ENCODE results near the gene C10orf90. TPM values are rescaled to one million over a fixed set of nuclear protein-coding genes. Genes with fewer than 3 reads are reported as not detected.

C10orf90 gene
- total and polyA plus RNA-seq, 2 donors = 0.27 to 0.38 TPM

- peaks cover 0 to 2% of the 10 kb centered on the region in 2 donors for H3K27me3 ChIP-seq (ENCODE audit: control insufficient read depth in 2 of 2, insufficient read depth in 1 of 2, low read length in 1 of 2)
- H3K4me1 ChIP-seq (ENCODE audit: control insufficient read depth in 2 of 2, insufficient read depth in 2 of 2, low read length in 2 of 2) = no peaks in the 10 kb centered on the region
- H3K4me3 ChIP-seq (ENCODE audit: low read length in 2 of 2) = no peak overlapping the region
- H3K9me3 ChIP-seq (ENCODE audit: control insufficient read depth in 2 of 2, insufficient read depth in 1 of 2, low read length in 1 of 2) = no peaks in the 10 kb centered on the region
- DNase-seq (ENCODE audit: low read depth in 6 of 9, low spot score in 9 of 9) = no peak
- no peaks in the 10 kb centered on the region for H3K36me3 ChIP-seq (ENCODE audit: control insufficient read depth in 2 of 2, insufficient read depth in 2 of 2, low read length in 1 of 2)
- H3K27ac ChIP-seq (ENCODE audit: low read depth in 1 of 2, low read length in 1 of 2) = no peak overlapping the region
- WGBS = 83% methylated on average over 1 of the region's 1 CpG
These were observed 189.3 kb downstream of the C10orf90 start for GRCh38 chr10:126481181-126481580.

- H3K9me3 ChIP-seq (ENCODE audit: control insufficient read depth in 2 of 2, insufficient read depth in 1 of 2, low read length in 1 of 2) = no peaks in the 10 kb centered on the region
- no peak for DNase-seq (ENCODE audit: low read depth in 6 of 9, low spot score in 9 of 9)
- no peaks in the 10 kb centered on the region for H3K36me3 ChIP-seq (ENCODE audit: control insufficient read depth in 2 of 2, insufficient read depth in 2 of 2, low read length in 1 of 2)
- no peak overlapping the region for H3K4me3 ChIP-seq (ENCODE audit: low read length in 2 of 2)
- WGBS = 79% methylated on average over 3 of the region's 3 CpGs
- H3K27me3 ChIP-seq (ENCODE audit: control insufficient read depth in 2 of 2, insufficient read depth in 1 of 2, low read length in 1 of 2) = peaks cover 0 to 4% of the 10 kb centered on the region in 2 donors
- no peak overlapping the region for H3K27ac ChIP-seq (ENCODE audit: low read depth in 1 of 2, low read length in 1 of 2)
- no peaks in the 10 kb centered on the region for H3K4me1 ChIP-seq (ENCODE audit: control insufficient read depth in 2 of 2, insufficient read depth in 2 of 2, low read length in 2 of 2)
These were observed 189.8 kb downstream of the C10orf90 start for GRCh38 chr10:126480648-126481047.

- 95% methylated on average over 7 of the region's 7 CpGs for WGBS
- no peak overlapping the region for H3K27ac ChIP-seq (ENCODE audit: low read depth in 1 of 2, low read length in 1 of 2)
- no peak for DNase-seq (ENCODE audit: low read depth in 6 of 9, low spot score in 9 of 9)
These were observed 191.1 kb downstream of the C10orf90 start for GRCh38 chr10:126479280-126479895.

GRCh38 chr10:126478546-126478945 lies 191.9 kb downstream of the C10orf90 start:
- DNase-seq (ENCODE audit: low read depth in 6 of 9, low spot score in 9 of 9) = no peak
- peaks cover 0 to 4% of the 10 kb centered on the region in 2 donors for H3K27me3 ChIP-seq (ENCODE audit: control insufficient read depth in 2 of 2, insufficient read depth in 1 of 2, low read length in 1 of 2)
- H3K36me3 ChIP-seq (ENCODE audit: control insufficient read depth in 2 of 2, insufficient read depth in 2 of 2, low read length in 1 of 2) = no peaks in the 10 kb centered on the region
- no peak overlapping the region for H3K4me3 ChIP-seq (ENCODE audit: low read length in 2 of 2)
- 75% methylated on average over 6 of the region's 6 CpGs for WGBS
- no peak overlapping the region for H3K27ac ChIP-seq (ENCODE audit: low read depth in 1 of 2, low read length in 1 of 2)
- H3K4me1 ChIP-seq (ENCODE audit: control insufficient read depth in 2 of 2, insufficient read depth in 2 of 2, low read length in 2 of 2) = no peaks in the 10 kb centered on the region
- H3K9me3 ChIP-seq (ENCODE audit: control insufficient read depth in 2 of 2, insufficient read depth in 1 of 2, low read length in 1 of 2) = no peaks in the 10 kb centered on the region

More at GRCh38 chr10:126479280-126479895, 191.1 kb downstream of the C10orf90 start:
- Histone ChIP-seq H3K4me1 (ENCODE audit: control insufficient read depth in 2 of 2, insufficient read depth in 2 of 2, low read length in 2 of 2) (no peaks in the 10 kb centered on the region), H3K9me3 (ENCODE audit: control insufficient read depth in 2 of 2, insufficient read depth in 1 of 2, low read length in 1 of 2) (no peaks in the 10 kb centered on the region), H3K4me3 (ENCODE audit: low read length in 2 of 2) (no peak overlapping the region), H3K36me3 (ENCODE audit: control insufficient read depth in 2 of 2, insufficient read depth in 2 of 2, low read length in 1 of 2) (no peaks in the 10 kb centered on the region), H3K27me3 (ENCODE audit: control insufficient read depth in 2 of 2, insufficient read depth in 1 of 2, low read length in 1 of 2) (peaks cover 0 to 4% of the 10 kb centered on the region in 2 donors)

GRCh38 chr10:126476246-126476645 lies 194.2 kb downstream of the C10orf90 start:
- Histone ChIP-seq H3K4me3 (ENCODE audit: low read length in 2 of 2) (no peak overlapping the region), H3K27ac (ENCODE audit: low read depth in 1 of 2, low read length in 1 of 2) (no peak overlapping the region), H3K9me3 (ENCODE audit: control insufficient read depth in 2 of 2, insufficient read depth in 1 of 2, low read length in 1 of 2) (no peaks in the 10 kb centered on the region), H3K27me3 (ENCODE audit: control insufficient read depth in 2 of 2, insufficient read depth in 1 of 2, low read length in 1 of 2) (peaks cover 0 to 4% of the 10 kb centered on the region in 2 donors), H3K4me1 (ENCODE audit: control insufficient read depth in 2 of 2, insufficient read depth in 2 of 2, low read length in 2 of 2) (no peaks in the 10 kb centered on the region), H3K36me3 (ENCODE audit: control insufficient read depth in 2 of 2, insufficient read depth in 2 of 2, low read length in 1 of 2) (no peaks in the 10 kb centered on the region)
- DNase-seq (ENCODE audit: low read depth in 6 of 9, low spot score in 9 of 9) = no peak
- 50% methylated on average over 11 of the region's 11 CpGs for WGBS

- Histone ChIP-seq H3K4me3 (ENCODE audit: low read length in 2 of 2) (no peak overlapping the region), H3K4me1 (ENCODE audit: control insufficient read depth in 2 of 2, insufficient read depth in 2 of 2, low read length in 2 of 2) (no peaks in the 10 kb centered on the region), H3K27me3 (ENCODE audit: control insufficient read depth in 2 of 2, insufficient read depth in 1 of 2, low read length in 1 of 2) (peaks cover 0 to 7% of the 10 kb centered on the region in 2 donors), H3K36me3 (ENCODE audit: control insufficient read depth in 2 of 2, insufficient read depth in 2 of 2, low read length in 1 of 2) (no peaks in the 10 kb centered on the region), H3K9me3 (ENCODE audit: control insufficient read depth in 2 of 2, insufficient read depth in 1 of 2, low read length in 1 of 2) (no peaks in the 10 kb centered on the region), H3K27ac (ENCODE audit: low read depth in 1 of 2, low read length in 1 of 2) (no peak overlapping the region)
- no peak for DNase-seq (ENCODE audit: low read depth in 6 of 9, low spot score in 9 of 9)
- WGBS = 83% methylated on average over 6 of the region's 6 CpGs
These were observed 195.3 kb downstream of the C10orf90 start for GRCh38 chr10:126475074-126475691.

- 96% methylated on average over 6 of the region's 6 CpGs for WGBS
- H3K9me3 ChIP-seq (ENCODE audit: control insufficient read depth in 2 of 2, insufficient read depth in 1 of 2, low read length in 1 of 2) = no peaks in the 10 kb centered on the region
- H3K36me3 ChIP-seq (ENCODE audit: control insufficient read depth in 2 of 2, insufficient read depth in 2 of 2, low read length in 1 of 2) = no peaks in the 10 kb centered on the region
- H3K4me1 ChIP-seq (ENCODE audit: control insufficient read depth in 2 of 2, insufficient read depth in 2 of 2, low read length in 2 of 2) = no peaks in the 10 kb centered on the region
- DNase-seq (ENCODE audit: low read depth in 6 of 9, low spot score in 9 of 9) = no peak
- no peak overlapping the region for H3K27ac ChIP-seq (ENCODE audit: low read depth in 1 of 2, low read length in 1 of 2)
- no peak overlapping the region for H3K4me3 ChIP-seq (ENCODE audit: low read length in 2 of 2)
- H3K27me3 ChIP-seq (ENCODE audit: control insufficient read depth in 2 of 2, insufficient read depth in 1 of 2, low read length in 1 of 2) = peaks cover 0 to 7% of the 10 kb centered on the region in 2 donors
These were observed 196.5 kb downstream of the C10orf90 start for GRCh38 chr10:126474031-126474430.

GRCh38 chr10:126470991-126471390 lies 199.5 kb downstream of the C10orf90 start:
- Histone ChIP-seq H3K27me3 (ENCODE audit: control insufficient read depth in 2 of 2, insufficient read depth in 1 of 2, low read length in 1 of 2) (peaks cover 0 to 3% of the 10 kb centered on the region in 2 donors), H3K4me1 (ENCODE audit: control insufficient read depth in 2 of 2, insufficient read depth in 2 of 2, low read length in 2 of 2) (no peaks in the 10 kb centered on the region), H3K4me3 (ENCODE audit: low read length in 2 of 2) (no peak overlapping the region), H3K27ac (ENCODE audit: low read depth in 1 of 2, low read length in 1 of 2) (no peak overlapping the region), H3K9me3 (ENCODE audit: control insufficient read depth in 2 of 2, insufficient read depth in 1 of 2, low read length in 1 of 2) (no peaks in the 10 kb centered on the region), H3K36me3 (ENCODE audit: control insufficient read depth in 2 of 2, insufficient read depth in 2 of 2, low read length in 1 of 2) (no peaks in the 10 kb centered on the region)
- WGBS = 56% methylated on average over 8 of the region's 8 CpGs
- DNase-seq (ENCODE audit: low read depth in 6 of 9, low spot score in 9 of 9) = no peak

- no peaks in the 10 kb centered on the region for H3K9me3 ChIP-seq (ENCODE audit: control insufficient read depth in 2 of 2, insufficient read depth in 1 of 2, low read length in 1 of 2)
- no peaks in the 10 kb centered on the region for H3K36me3 ChIP-seq (ENCODE audit: control insufficient read depth in 2 of 2, insufficient read depth in 2 of 2, low read length in 1 of 2)
- H3K4me1 ChIP-seq (ENCODE audit: control insufficient read depth in 2 of 2, insufficient read depth in 2 of 2, low read length in 2 of 2) = no peaks in the 10 kb centered on the region
- WGBS = 85% methylated on average over 5 of the region's 5 CpGs
- no peak overlapping the region for H3K27ac ChIP-seq (ENCODE audit: low read depth in 1 of 2, low read length in 1 of 2)
- no peak overlapping the region for H3K4me3 ChIP-seq (ENCODE audit: low read length in 2 of 2)
- no peak for DNase-seq (ENCODE audit: low read depth in 6 of 9, low spot score in 9 of 9)
- H3K27me3 ChIP-seq (ENCODE audit: control insufficient read depth in 2 of 2, insufficient read depth in 1 of 2, low read length in 1 of 2) = peaks cover 0 to 3% of the 10 kb centered on the region in 2 donors
These were observed 200.8 kb downstream of the C10orf90 start for GRCh38 chr10:126469692-126470091.

Measured in thymus (tissue), 11 donors.